LoVo (cell line): Measurements from ENCODE around the gene FAHD1.
"Not testable (repeated sequence)": the region's sequence is repeated elsewhere in the genome, so short reads cannot be mapped to it uniquely, and the experiment has no call there.

Source experiments
- DNase-seq: peaks from one replicate; pipeline ENCODE4 v3.0.0-alpha.2; 2016; ENCODE audit warnings: low spot score

Gene FAHD1

GRCh38 chr16:1850981-1851380 is 24.0 kb downstream of the FAHD1 start:
- DNase-seq: no peak

DNA sequence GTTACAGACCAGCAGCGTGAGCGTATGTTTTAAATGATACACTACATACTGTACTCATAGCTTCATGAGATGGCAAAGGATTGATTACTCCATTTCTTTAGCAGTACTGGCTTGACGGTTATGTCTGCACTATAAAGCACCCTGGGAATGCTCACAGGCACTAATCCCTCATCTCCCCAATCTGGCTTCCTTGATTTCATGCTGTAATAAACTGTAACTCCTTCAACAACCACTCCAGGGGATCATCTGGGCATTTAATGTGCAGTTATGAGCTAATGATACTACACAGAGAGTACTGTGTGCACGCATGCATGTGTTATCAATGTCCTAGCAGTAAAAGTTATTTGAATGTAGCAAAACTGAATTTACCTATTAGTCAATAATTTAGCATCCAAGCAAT is 24.8 kb downstream of the FAHD1 start:
- no peak for DNase-seq

DNA sequence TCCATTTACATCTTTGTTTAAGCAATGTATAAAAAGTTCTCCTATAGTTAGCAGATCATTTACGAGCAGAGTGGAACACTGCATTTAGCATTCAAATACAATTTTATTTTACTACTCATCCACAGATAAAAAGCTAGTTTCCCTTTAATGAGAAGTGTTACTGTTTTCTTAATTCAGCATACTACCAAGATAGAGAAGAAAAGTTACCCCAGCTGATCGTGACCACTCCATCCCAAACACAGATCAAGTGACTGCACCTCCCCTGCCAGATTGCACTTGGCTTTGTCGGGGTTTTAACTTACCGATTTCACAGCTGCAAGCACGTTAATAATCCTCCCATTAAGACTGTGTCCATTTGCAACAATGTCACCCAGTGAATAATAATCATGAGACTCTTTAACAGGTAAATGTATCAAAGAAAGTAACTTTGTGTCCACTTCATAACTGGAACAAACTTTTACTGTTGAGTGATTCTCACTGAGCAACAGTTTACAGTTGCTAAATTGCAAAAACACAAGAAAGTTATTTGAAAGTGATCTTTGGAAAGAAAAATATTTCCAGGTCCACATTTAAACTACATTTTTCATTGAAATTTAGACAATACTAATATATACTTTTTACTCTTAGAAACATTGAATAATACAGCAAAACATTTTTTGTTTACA is 30.6 kb downstream of the FAHD1 start:
- DNase-seq: no peak

GRCh38 chr16:1858189-1858865 is 31.3 kb downstream of the FAHD1 start:
- no peak for DNase-seq

DNA sequence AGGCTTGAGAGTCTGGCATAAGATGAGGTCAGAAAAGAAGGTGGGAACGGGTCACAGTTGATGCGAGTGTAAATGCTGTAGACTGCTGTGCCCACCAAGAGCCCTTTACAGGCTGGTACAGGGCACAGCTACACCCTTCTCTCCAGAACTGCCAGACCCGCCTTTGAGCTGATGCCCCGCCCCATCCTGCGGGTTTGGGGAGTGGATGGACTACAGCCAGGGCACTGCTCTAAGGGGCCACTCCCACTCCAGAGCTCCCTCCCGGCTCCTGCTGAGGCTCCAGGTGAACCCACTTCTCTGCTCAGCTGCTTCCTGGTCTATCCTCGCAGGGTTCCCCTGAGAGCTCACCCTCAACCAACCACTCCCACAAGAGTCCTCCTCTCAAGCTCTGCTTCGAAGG is 32.6 kb downstream of the FAHD1 start:
- DNase-seq: peak; percentile 51

DNA sequence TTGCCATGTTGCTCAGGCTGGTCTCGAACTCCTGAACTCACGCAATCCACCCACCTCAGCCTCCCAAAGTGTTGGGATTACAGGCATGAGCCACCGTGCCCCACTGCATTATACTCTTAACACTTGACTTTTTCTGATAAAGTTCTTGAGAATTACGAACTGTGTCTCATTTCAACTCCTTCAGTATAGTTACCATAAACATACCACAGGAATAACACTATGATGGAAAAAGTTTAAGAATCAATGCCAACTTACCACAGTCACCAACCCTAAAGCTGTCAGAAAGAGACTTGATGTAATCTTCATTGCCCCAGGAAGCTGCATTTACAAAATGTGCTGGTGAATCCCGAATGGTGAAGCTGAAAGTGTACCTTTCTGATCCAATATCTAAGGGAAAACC is 34.7 kb downstream of the FAHD1 start:
- no peak for DNase-seq

DNA sequence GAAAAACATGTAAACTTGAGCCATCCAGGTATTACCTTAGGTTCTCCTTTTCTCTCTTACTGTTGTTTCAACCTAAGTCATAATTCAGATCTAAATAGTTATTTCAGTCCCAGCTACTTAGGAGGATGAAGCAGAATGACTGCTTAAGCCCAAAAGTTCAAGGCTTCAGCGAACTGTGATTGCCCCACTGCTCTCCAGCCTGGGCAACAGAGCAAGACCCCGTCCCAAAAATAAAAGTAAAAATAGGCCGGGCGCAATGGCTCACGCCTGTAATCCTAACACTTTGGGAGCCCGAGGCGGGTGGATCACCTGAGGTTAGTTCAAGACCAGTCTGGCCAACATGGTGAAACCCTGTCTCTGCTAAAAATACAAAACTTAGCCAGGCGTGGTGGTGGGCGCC is 35.4 kb downstream of the FAHD1 start:
- DNase-seq: no peak

- peak; percentile 53 for DNase-seq
Observed at GRCh38 chr16:1863681-1864460, 36.9 kb downstream of the FAHD1 start.

DNA sequence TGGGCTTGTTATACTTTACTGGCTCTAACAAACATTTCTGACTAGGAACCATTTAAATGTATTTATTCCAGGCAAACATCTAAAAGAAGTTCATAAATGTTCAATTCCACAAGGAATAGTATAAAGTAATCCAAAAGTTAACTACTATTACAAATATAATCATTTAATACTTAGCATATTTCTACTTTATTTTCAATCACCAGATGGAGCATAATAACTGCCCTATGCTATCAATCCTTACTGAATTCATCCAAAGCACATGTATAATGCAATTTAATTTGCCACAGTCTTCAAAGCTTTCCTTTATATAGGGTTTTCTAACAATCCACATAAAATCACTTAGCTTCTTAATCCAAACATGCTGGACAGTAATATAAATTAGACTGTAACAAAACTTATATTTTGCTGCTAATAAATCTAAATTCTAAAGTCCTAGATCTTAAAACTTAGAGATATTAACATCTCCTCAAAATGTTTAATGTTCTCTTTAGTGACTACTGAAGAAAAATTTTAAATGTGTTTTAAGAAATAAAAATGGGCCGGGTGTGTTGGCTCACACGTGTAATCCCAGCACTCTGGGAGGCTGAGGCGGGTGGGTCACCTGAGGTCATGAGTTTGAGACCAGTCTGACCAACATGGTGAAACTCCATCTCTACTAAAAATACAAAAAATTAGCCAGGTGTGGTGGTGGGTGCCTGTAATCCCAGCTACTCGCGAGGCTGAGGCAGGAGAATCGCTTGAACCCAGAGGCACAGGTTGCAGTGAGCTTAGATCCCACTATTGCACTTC is 39.1 kb downstream of the FAHD1 start:
- no peak for DNase-seq

- peak; percentile 49 for DNase-seq
Observed at GRCh38 chr16:1870365-1871082, 43.5 kb downstream of the FAHD1 start.

GRCh38 chr16:1871974-1872635 is 45.1 kb downstream of the FAHD1 start, which contains the start of gene MEIOB:
Gene MEIOB (minus strand): TSS chr16:1872164. CDS start chr16:1868175, 3,989 bp downstream.
- no peak for DNase-seq

DNA sequence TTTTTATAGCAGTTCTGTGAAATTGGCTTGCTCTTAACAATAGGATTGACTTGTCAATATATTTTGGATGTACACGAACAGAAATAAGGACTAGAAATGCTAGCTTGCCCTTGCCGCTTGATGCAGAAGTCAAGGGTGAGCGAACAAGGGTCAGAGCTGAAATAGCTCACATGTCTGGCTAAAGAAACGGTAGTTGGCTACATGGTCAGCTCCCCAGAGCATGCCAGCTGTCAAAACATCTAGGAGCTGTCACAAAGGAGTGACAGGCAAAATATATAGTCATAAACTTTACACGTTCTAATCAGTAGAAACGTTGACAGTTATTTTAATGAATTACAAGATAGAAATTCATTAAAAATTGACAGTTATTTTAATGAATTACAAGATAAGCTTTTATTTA is 47.8 kb downstream of the FAHD1 start:
- no peak for DNase-seq

DNA sequence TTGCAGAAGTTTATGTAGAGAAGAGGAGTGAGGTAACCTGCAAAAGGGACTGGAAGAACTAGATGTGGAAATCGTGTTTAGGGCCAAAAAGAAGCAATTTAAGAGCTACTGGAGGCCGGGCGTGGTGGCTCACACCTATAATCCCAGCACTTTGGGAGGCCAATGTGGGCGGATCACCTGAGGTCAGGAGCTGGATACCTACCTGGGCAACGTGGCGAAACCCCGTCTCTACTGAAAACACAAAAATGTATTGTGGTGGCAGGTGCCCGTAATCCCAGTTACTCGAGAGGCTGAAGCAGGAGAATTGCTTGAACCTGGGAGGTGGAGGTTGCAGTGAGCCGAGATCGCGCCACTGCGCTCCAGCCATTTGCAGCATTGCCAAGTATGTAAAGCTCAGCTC is 49.1 kb downstream of the FAHD1 start:
- not testable (repeated sequence) for DNase-seq

GRCh38 chr16:1876468-1876867 is 49.5 kb downstream of the FAHD1 start:
- no peak for DNase-seq

GRCh38 chr16:1877089-1877488 is 50.1 kb downstream of the FAHD1 start:
- DNase-seq: no peak

DNA sequence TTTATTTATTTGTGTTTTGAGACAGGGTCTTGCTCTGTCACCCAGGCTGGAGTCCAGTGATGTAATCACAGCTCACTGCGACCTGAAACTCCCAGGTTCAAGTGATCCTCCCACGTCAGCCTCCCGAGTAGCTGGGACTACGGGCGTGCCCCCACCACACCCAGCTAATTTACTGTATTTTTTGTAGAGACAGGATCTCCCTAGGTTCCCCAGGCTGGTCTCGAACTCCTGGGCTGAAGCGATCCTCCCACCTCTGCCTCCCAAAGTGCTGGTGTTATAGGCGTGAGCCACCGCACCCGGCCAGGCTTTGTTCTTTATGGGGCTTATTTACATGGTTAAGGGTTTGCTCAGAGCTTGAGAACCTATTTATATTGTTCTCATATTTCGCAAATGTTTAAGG is 50.8 kb downstream of the FAHD1 start:
- no peak for DNase-seq

- no peak for DNase-seq
Observed at GRCh38 chr16:1878256-1878655, 51.2 kb downstream of the FAHD1 start.
